Type B pancreatic cell (in vitro differentiated cells): ENCODE measurements around the gene CPT1C. TPM values are rescaled to one million over a fixed set of nuclear protein-coding genes. Genes with fewer than 3 reads are reported as not detected.

Experiments used
- DNase-seq: peaks from one replicate; pipeline ENCODE4 v3.0.0; 2021; ENCODE audit warnings: mixed read lengths; ENCODE audit not compliant: unreplicated experiment; ENCODE audit errors: extremely low spot score
- H3K27ac Mint-ChIP-seq: 2 replicates; pipeline ENCODE4 v1.8.0; 2021; ENCODE audit warnings: mild to moderate bottlenecking, mixed read lengths
- H3K27me3 Mint-ChIP-seq: 2 replicates; pipeline ENCODE4 v1.8.0; 2021; ENCODE audit warnings: mixed read lengths
- H3K36me3 Mint-ChIP-seq: 2 replicates; pipeline ENCODE4 v1.8.0; 2021; ENCODE audit warnings: mixed read lengths
- H3K4me1 Mint-ChIP-seq: one replicate; pipeline ENCODE4 v1.8.0; 2021; ENCODE audit warnings: mixed read lengths; ENCODE audit not compliant: unreplicated experiment
- H3K4me3 Mint-ChIP-seq: 2 replicates; pipeline ENCODE4 v1.8.0; 2021; ENCODE audit warnings: mild to moderate bottlenecking, mixed read lengths
- H3K9me3 Mint-ChIP-seq: 2 replicates; pipeline ENCODE4 v1.8.0; 2021; ENCODE audit warnings: mixed read lengths
- CTCF ChIP-seq: fragments of 200-600 bp; sonication (generic); conservative IDR thresholded peaks from 2 replicates; pipeline ENCODE4 v1.5.0; 2021; ENCODE audit warnings: antibody characterized with exemption, mild to moderate bottlenecking
- total RNA-seq: library from RNA; stranded (reverse); gene quantifications from 2 replicates; pipeline ENCODE4 v1.2.1, GENCODE V29; 2021; ENCODE audit warnings: low replicate concordance

The CPT1C gene
- total RNA-seq, 1 donor from 2014 or later = 65.0 TPM

- Mint-ChIP-seq H3K4me3 (no peak overlapping the region), H3K36me3 (no peaks in the 10 kb centered on the region), H3K9me3 (no peaks in the 10 kb centered on the region), H3K27me3 (no peaks in the 10 kb centered on the region), H3K27ac (no peak overlapping the region), H3K4me1 (no peaks in the 10 kb centered on the region)
- no peak for DNase-seq
- no peak for TF ChIP-seq CTCF
Observed at GRCh38 chr19:49699364-49699763, 8.4 kb downstream of the CPT1C start.

GRCh38 chr19:49700563-49700962, 9.6 kb downstream of the CPT1C start:
- TF ChIP-seq CTCF = no peak
- no peaks in the 10 kb centered on the region for H3K9me3 Mint-ChIP-seq
- no peak overlapping the region for H3K27ac Mint-ChIP-seq
- H3K4me1 Mint-ChIP-seq = no peaks in the 10 kb centered on the region
- H3K4me3 Mint-ChIP-seq = no peak overlapping the region
- no peak for DNase-seq
- no peaks in the 10 kb centered on the region for H3K27me3 Mint-ChIP-seq
- no peaks in the 10 kb centered on the region for H3K36me3 Mint-ChIP-seq

- no peak overlapping the region for H3K4me3 Mint-ChIP-seq
- no peaks in the 10 kb centered on the region for H3K9me3 Mint-ChIP-seq
- H3K4me1 Mint-ChIP-seq = no peaks in the 10 kb centered on the region
- H3K27ac Mint-ChIP-seq = no peak overlapping the region
- no peaks in the 10 kb centered on the region for H3K36me3 Mint-ChIP-seq
- no peaks in the 10 kb centered on the region for H3K27me3 Mint-ChIP-seq
- TF ChIP-seq CTCF = no peak
- DNase-seq = peak; percentile 67
Observed at GRCh38 chr19:49701271-49701786, 10.4 kb downstream of the CPT1C start.

GRCh38 chr19:49704888-49705642, 14.1 kb downstream of the CPT1C start:
- Mint-ChIP-seq H3K36me3 (peaks cover 1% of the 10 kb centered on the region), H3K4me1 (no peaks in the 10 kb centered on the region), H3K4me3 (no peak overlapping the region), H3K27me3 (no peaks in the 10 kb centered on the region), H3K9me3 (no peaks in the 10 kb centered on the region), H3K27ac (no peak overlapping the region)
- DNase-seq = no peak
- TF ChIP-seq CTCF = no peak

GRCh38 chr19:49705919-49706318, 15.0 kb downstream of the CPT1C start:
- Mint-ChIP-seq H3K36me3 (peaks cover 5% of the 10 kb centered on the region), H3K4me3 (no peak overlapping the region), H3K9me3 (no peaks in the 10 kb centered on the region), H3K4me1 (no peaks in the 10 kb centered on the region), H3K27ac (no peak overlapping the region), H3K27me3 (no peaks in the 10 kb centered on the region)
- DNase-seq = no peak
- TF ChIP-seq CTCF = no peak
